Progenitor cell of endocrine pancreas (in vitro differentiated cells): Measurements from ENCODE around the gene COL27A1. TPM values are rescaled to one million over a fixed set of nuclear protein-coding genes. Genes with fewer than 3 reads are reported as not detected.

Experiments
- DNase-seq: peaks from one replicate; pipeline ENCODE4 v3.0.0; 2021; ENCODE audit warnings: low spot score; ENCODE audit not compliant: unreplicated experiment
- H3K27ac Mint-ChIP-seq: 2 replicates; pipeline ENCODE4 v1.8.0; 2021; ENCODE audit warnings: mild to moderate bottlenecking, moderate library complexity, mixed read lengths
- H3K27me3 Mint-ChIP-seq: 2 replicates; pipeline ENCODE4 v1.8.0; 2021; ENCODE audit warnings: mixed read lengths
- H3K36me3 Mint-ChIP-seq: 2 replicates; pipeline ENCODE4 v1.8.0; 2022; ENCODE audit warnings: mixed read lengths; ENCODE audit not compliant: insufficient read depth
- H3K4me1 Mint-ChIP-seq: 2 replicates; pipeline ENCODE4 v1.8.0; 2021; ENCODE audit warnings: low read depth, mixed read lengths
- H3K4me3 Mint-ChIP-seq: 2 replicates; pipeline ENCODE4 v1.8.0; 2021; ENCODE audit warnings: low read depth, mild to moderate bottlenecking, moderate library complexity, mixed read lengths
- H3K9me3 Mint-ChIP-seq: 2 replicates; pipeline ENCODE4 v1.8.0; 2021; ENCODE audit warnings: low read depth, mixed read lengths
- CTCF ChIP-seq: fragments of 200-600 bp; sonication (generic); IDR thresholded peaks from one replicate; pipeline ENCODE4 v1.5.0; 2021; ENCODE audit warnings: antibody characterized with exemption, mild to moderate bottlenecking; ENCODE audit not compliant: unreplicated experiment
- total RNA-seq: library from RNA; stranded (reverse); gene quantifications from 2 replicates; pipeline ENCODE4 v1.2.1, GENCODE V29; 2021

The COL27A1 gene
- total RNA-seq, 1 donor from 2014 or later = 178 TPM

- Mint-ChIP-seq H3K27me3 (peaks cover 18% of the 10 kb centered on the region), H3K36me3 (no peaks in the 10 kb centered on the region), H3K4me3 (no peak overlapping the region), H3K27ac (no peak overlapping the region), H3K9me3 (no peaks in the 10 kb centered on the region), H3K4me1 (peaks cover 34% of the 10 kb centered on the region)
- DNase-seq = no peak
- no peak for TF ChIP-seq CTCF
These were observed 43.0 kb upstream of the COL27A1 start for GRCh38 chr9:114112325-114112724.

- Mint-ChIP-seq H3K4me3 (no peak overlapping the region), H3K4me1 (peaks cover 39% of the 10 kb centered on the region), H3K36me3 (no peaks in the 10 kb centered on the region), H3K9me3 (no peaks in the 10 kb centered on the region), H3K27me3 (peaks cover 18% of the 10 kb centered on the region), H3K27ac (no peak overlapping the region)
- no peak for TF ChIP-seq CTCF
- DNase-seq = no peak
These were observed 42.4 kb upstream of the COL27A1 start for GRCh38 chr9:114112778-114113584.

GRCh38 chr9:114114364-114114763 lies 41.0 kb upstream of the COL27A1 start:
- Mint-ChIP-seq H3K36me3 (no peaks in the 10 kb centered on the region), H3K27me3 (peaks cover 18% of the 10 kb centered on the region)
- DNase-seq = no peak

GRCh38 chr9:114115654-114116125 lies 39.6 kb upstream of the COL27A1 start:
- Mint-ChIP-seq H3K36me3 (no peaks in the 10 kb centered on the region), H3K4me3 (no peak overlapping the region), H3K4me1 (peaks cover 57% of the 10 kb centered on the region), H3K27ac (no peak overlapping the region), H3K27me3 (peaks cover 13% of the 10 kb centered on the region), H3K9me3 (no peaks in the 10 kb centered on the region)
- TF ChIP-seq CTCF = no peak
- DNase-seq = no peak

More at GRCh38 chr9:114114364-114114763, 41.0 kb upstream of the COL27A1 start:
- Mint-ChIP-seq H3K9me3 (no peaks in the 10 kb centered on the region), H3K27ac (no peak overlapping the region), H3K4me1 (peaks cover 45% of the 10 kb centered on the region), H3K4me3 (no peak overlapping the region)
- no peak for TF ChIP-seq CTCF

- H3K27me3 Mint-ChIP-seq = peaks cover 11% of the 10 kb centered on the region
- no peak for TF ChIP-seq CTCF
- H3K9me3 Mint-ChIP-seq = no peaks in the 10 kb centered on the region
- no peak for DNase-seq
- peaks cover 59% of the 10 kb centered on the region for H3K4me1 Mint-ChIP-seq
- no peaks in the 10 kb centered on the region for H3K36me3 Mint-ChIP-seq
- no peak overlapping the region for H3K4me3 Mint-ChIP-seq
- peak overlapping the region; percentile 75 for H3K27ac Mint-ChIP-seq
These were observed 39.1 kb upstream of the COL27A1 start for GRCh38 chr9:114116126-114116747.
